ENCODE data around the gene TEAD1. TPM values are rescaled to one million over a fixed set of nuclear protein-coding genes. Genes with fewer than 3 reads are reported as not detected.

The TEAD1 gene
- total RNA-seq, 4 donors from 2014 or later = 38.8 to 110 (median 75.3) TPM

DNA sequence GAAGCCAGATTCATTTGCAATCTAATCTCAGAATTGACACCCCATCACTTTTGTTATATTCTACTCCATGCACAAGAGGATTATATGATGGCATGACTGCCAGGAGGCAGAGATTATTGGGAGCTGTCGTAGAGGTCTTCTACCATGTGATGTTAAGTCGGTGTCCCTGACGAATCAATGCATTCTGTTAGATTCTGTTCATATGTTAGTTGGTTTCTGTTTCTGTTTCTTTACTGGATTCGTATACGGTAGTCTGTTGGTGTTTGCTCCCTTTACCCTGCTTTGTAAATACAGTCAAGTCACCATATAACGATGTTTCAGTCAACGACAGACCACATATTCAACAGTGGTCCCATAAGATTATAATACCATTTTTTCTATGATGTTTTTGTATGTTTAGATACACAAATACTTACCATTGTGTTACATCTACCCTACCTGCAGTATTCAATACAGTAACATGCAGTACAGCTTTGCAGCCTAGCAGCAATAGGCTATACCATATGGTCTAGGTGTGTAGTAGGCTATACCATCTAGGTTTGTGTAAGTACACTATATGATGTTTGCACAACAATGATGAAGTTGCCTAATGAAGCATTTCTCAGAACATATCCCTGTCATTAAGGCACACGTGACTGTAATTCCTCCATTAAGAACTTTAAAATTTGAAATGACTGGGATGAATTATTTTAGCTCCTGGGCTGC lies 312.1 kb downstream of the TEAD1 start:
- intact Hi-C loops (cut with DNase I; ENCODE audit: low total_unique reads) = no loop called here
- no peak for TF ChIP-seq POLR2A (IDR thresholded peaks at IDR 0.05)
- TF ChIP-seq, protein P1, sequence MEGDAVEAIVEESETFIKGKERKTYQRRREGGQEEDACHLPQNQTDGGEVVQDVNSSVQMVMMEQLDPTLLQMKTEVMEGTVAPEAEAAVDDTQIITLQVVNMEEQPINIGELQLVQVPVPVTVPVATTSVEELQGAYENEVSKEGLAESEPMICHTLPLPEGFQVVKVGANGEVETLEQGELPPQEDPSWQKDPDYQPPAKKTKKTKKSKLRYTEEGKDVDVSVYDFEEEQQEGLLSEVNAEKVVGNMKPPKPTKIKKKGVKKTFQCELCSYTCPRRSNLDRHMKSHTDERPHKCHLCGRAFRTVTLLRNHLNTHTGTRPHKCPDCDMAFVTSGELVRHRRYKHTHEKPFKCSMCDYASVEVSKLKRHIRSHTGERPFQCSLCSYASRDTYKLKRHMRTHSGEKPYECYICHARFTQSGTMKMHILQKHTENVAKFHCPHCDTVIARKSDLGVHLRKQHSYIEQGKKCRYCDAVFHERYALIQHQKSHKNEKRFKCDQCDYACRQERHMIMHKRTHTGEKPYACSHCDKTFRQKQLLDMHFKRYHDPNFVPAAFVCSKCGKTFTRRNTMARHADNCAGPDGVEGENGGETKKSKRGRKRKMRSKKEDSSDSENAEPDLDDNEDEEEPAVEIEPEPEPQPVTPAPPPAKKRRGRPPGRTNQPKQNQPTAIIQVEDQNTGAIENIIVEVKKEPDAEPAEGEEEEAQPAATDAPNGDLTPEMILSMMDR (IDR thresholded peaks at IDR 0.05) = no peak
- H3K4me3 ChIP-seq = no peak overlapping the region

DNA sequence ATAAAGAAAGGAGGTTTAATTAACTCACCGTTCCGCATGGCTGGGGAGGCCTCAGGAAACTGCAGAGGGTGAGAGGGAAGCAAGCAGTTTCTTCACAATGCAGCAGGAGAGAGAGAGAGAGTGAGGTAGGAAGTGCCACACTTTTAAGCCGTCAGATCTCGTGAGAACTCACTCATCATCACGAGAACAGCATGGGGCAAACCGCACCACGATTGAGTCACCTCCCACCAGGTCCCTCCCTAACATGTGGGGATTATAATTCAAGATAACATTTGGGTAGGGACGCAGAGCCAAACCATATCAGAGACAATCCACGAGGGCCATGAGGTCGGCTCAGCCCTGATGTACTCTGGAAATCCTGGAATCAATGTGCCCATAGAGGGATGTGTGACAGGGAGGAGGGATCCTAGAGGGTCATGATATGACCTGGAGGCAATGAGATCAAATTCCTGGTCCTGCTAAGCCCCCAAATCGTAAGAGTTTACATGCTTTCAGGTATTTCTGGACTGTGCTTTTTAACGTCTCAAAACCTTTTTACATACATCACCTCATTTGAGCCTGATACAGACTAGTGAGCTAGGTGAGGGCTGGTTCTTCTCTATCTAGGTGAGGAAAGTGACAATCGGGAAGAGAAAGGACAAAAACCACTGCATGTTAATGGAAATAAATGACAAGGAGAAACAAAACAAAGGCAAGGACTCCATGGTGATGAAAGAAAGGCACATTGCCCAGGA lies 315.4 kb downstream of the TEAD1 start:
- no peaks in the 10 kb centered on the region for H3K9me3 ChIP-seq
- no peaks in the 10 kb centered on the region for H3K27me3 ChIP-seq
- H3K4me3 ChIP-seq = no peak overlapping the region
- no peaks in the 10 kb centered on the region for H3K36me3 ChIP-seq
- no peaks in the 10 kb centered on the region for H3K4me1 ChIP-seq
- no peak for DNase-seq
- TF ChIP-seq POLR2A (IDR thresholded peaks at IDR 0.05) = no peak
- TF ChIP-seq, protein P1 (IDR thresholded peaks at IDR 0.05) = no peak
- intact Hi-C loops (cut with DNase I; ENCODE audit: low total_unique reads) = no loop called here
- no peak overlapping the region for H3K27ac ChIP-seq

More for the DNA sequence above, 312.1 kb downstream of the TEAD1 start:
- Histone ChIP-seq H3K4me1 (no peaks in the 10 kb centered on the region), H3K27ac (no peak overlapping the region), H3K27me3 (no peaks in the 10 kb centered on the region), H3K36me3 (no peaks in the 10 kb centered on the region), H3K9me3 (no peaks in the 10 kb centered on the region)
- no peak for DNase-seq

DNA sequence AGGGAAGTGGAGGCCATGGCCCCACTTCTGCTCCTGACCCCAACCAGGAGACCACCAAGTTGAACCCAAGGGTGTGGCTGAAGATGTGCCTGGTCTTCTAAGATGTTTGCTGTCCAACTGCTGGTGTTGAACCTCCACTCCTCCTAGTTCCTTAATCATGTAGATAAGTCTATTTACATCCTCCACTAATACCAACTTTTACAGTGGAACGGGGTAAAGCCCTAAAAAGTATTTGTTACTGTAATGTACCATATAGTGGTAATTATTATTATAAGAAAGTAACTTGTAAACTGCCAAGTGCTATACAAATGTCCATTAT lies 315.9 kb downstream of the TEAD1 start:
- no peak for DNase-seq
- Histone ChIP-seq H3K27ac (no peak overlapping the region), H3K27me3 (no peaks in the 10 kb centered on the region), H3K36me3 (no peaks in the 10 kb centered on the region), H3K9me3 (no peaks in the 10 kb centered on the region), H3K4me1 (no peaks in the 10 kb centered on the region), H3K4me3 (no peak overlapping the region)
- intact Hi-C loops (cut with DNase I; ENCODE audit: low total_unique reads) = no loop called here
- TF ChIP-seq, protein P1 (IDR thresholded peaks at IDR 0.05) = no peak
- no peak for TF ChIP-seq POLR2A (IDR thresholded peaks at IDR 0.05)

DNA sequence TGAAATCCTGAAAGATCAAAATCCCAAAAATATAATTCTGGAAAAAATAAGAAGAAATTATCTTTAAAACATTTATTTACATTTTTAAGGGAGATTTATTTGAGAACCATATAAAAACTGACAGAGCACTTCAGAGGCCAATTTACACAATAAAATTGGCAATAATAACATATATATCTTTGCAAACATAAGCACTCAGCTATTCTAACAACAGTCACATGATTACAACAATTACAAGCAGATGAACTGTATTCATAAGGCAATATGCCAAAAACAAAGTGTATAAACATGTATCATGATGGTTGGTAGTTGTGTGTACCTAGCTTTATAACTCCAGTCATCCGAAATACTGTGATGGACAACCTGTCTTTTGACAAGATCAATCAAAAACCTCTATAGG lies 317.2 kb downstream of the TEAD1 start:
- no peaks in the 10 kb centered on the region for H3K36me3 ChIP-seq
- no peak overlapping the region for H3K4me3 ChIP-seq
- DNase-seq = no peak
- intact Hi-C loops (cut with DNase I; ENCODE audit: low total_unique reads) = no loop called here
- H3K27ac ChIP-seq = no peak overlapping the region
- H3K4me1 ChIP-seq = no peaks in the 10 kb centered on the region
- H3K27me3 ChIP-seq = no peaks in the 10 kb centered on the region
- no peaks in the 10 kb centered on the region for H3K9me3 ChIP-seq
- TF ChIP-seq, protein P1 (IDR thresholded peaks at IDR 0.05) = no peak
- TF ChIP-seq POLR2A (IDR thresholded peaks at IDR 0.05) = no peak

DNA sequence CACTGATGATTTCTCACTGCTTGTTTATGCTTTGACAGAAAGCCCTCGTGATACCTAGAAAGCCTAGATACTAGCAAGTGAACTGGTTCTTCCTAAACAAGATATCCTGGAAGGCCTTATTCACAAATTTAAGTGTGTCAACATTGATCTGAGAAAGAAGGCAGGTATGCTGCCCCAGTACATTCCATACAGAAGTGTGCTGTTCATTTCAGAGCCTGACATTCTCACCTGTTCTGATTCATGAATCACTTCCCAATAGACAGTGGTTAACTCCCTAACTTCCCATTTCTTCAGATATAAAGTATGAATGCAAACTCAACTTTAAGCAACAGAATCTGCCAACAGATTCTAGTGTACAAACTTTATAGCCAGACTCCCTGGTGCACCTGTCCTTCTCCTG lies 319.4 kb downstream of the TEAD1 start:
- intact Hi-C loops (cut with DNase I; ENCODE audit: low total_unique reads) = no loop called here
- TF ChIP-seq POLR2A (IDR thresholded peaks at IDR 0.05) = no peak
- TF ChIP-seq, protein P1 (IDR thresholded peaks at IDR 0.05) = no peak
- DNase-seq = no peak

More for the DNA sequence above, 319.4 kb downstream of the TEAD1 start:
- Histone ChIP-seq H3K27ac (no peak overlapping the region), H3K4me1 (no peaks in the 10 kb centered on the region), H3K9me3 (no peaks in the 10 kb centered on the region), H3K4me3 (no peak overlapping the region), H3K27me3 (no peaks in the 10 kb centered on the region), H3K36me3 (no peaks in the 10 kb centered on the region)
